GM12878 (cell line): ENCODE results near the gene CENPP.

Experiments
- CBX5 ChIP-seq: sonication (generic); IDR thresholded peaks from 2 replicates; pipeline ENCODE4 v1.6.1; 2016; ENCODE audit warnings: low read depth, moderate library complexity, mild to moderate bottlenecking, inconsistent platforms
- CHD2 ChIP-seq: IDR thresholded peaks from 2 replicates; pipeline ENCODE4 v1.6.1; 2011; ENCODE audit warnings: low read depth, low read length, improper control_type of control experiment, borderline replicate concordance
- CTCF ChIP-seq, 3 experiments: IDR thresholded peaks in 2 of 3; conservative IDR thresholded peaks in 1 of 3; 2 replicates each; pipeline ENCODE4 v1.5.1; 2011; ENCODE audit warnings: low read depth in 3 of 3, low read length in 3 of 3, mild to moderate bottlenecking in 3 of 3, control low read depth in 2 of 3, moderate library complexity in 2 of 3, inconsistent platforms in 1 of 3, mixed read lengths in 1 of 3; ENCODE audit not compliant: control insufficient read depth in 2 of 3, insufficient read depth in 1 of 3; ENCODE audit errors: extremely low read depth in 1 of 3
- CUX1 ChIP-seq: IDR thresholded peaks from 2 replicates; pipeline ENCODE4 v1.6.1; 2012; ENCODE audit warnings: improper control_type of control experiment, low read depth, low read length; ENCODE audit not compliant: insufficient replicate concordance
- EZH2 ChIP-seq: IDR thresholded peaks from 2 replicates; pipeline ENCODE4 v1.6.1; 2012; ENCODE audit warnings: low read depth, mild to moderate bottlenecking, control low read depth, inconsistent platforms, low read length, borderline replicate concordance; ENCODE audit not compliant: control insufficient read depth
- POLR2A ChIP-seq: IDR thresholded peaks from 2 replicates; pipeline ENCODE4 v1.6.1; 2011; ENCODE audit warnings: low read depth, mild to moderate bottlenecking, low read length
- SP1 ChIP-seq: IDR thresholded peaks from one replicate; pipeline ENCODE4 v1.6.1; 2011; ENCODE audit warnings: low read depth, low read length
- STAT1 ChIP-seq: fragments of 450-650 bp; conservative IDR thresholded peaks from 2 replicates; pipeline ENCODE4 v1.6.1; 2014; ENCODE audit warnings: antibody characterized with exemption, mild to moderate bottlenecking
- ZNF592 ChIP-seq: fragments of 450-650 bp; IDR thresholded peaks from 2 replicates; pipeline ENCODE4 v1.6.1; 2017; ENCODE audit warnings: mild to moderate bottlenecking, moderate library complexity

- TF ChIP-seq CTCF (IDR thresholded peaks at IDR 0.05 in 2 of 3, conservative IDR thresholded peaks at IDR 0.05 in 1 of 3; ENCODE audit: control insufficient read depth in 2 of 3, extremely low read depth in 1 of 3, insufficient read depth in 1 of 3, low read depth in 3 of 3, low read length in 3 of 3), result peak; percentile 43 to 71 (median 70)
- no peak for TF ChIP-seq SP1
- no peak for TF ChIP-seq EZH2
- TF ChIP-seq POLR2A, result no peak
- no peak for TF ChIP-seq ZNF592
- TF ChIP-seq CBX5, result no peak
- no peak for TF ChIP-seq CHD2
- TF ChIP-seq CUX1, result no peak
- TF ChIP-seq STAT1, result no peak
Measured at GRCh38 chr9:92501671-92502393, 176.1 kb downstream of the CENPP start.
